PFSK-1 (cell line): Measurements from ENCODE around the gene TGM5.

ENCODE experiments used
- FOXP2 ChIP-seq: optimal IDR thresholded peaks from 2 replicates; pipeline ENCODE3; 2011; ENCODE audit warnings: borderline replicate concordance, control low read depth, inconsistent platforms; ENCODE audit not compliant: insufficient read depth; ENCODE audit errors: extremely low read length, extremely low read depth
- POLR2AphosphoS5 ChIP-seq: IDR thresholded peaks from 2 replicates; pipeline ENCODE4 v1.6.1; 2012; ENCODE audit warnings: low read depth, mild to moderate bottlenecking, control low read depth, low read length, moderate library complexity
- REST ChIP-seq, 2 experiments: IDR thresholded peaks; 2 replicates each; pipeline versions ENCODE4 v1.6.1 to v1.8.0; 2011 to 2012; ENCODE audit warnings: low read depth in 2 of 2, low read length in 2 of 2, control low read depth in 1 of 2, inconsistent platforms in 1 of 2, mild to moderate bottlenecking in 1 of 2, moderate library complexity in 1 of 2; ENCODE audit not compliant: insufficient read depth in 1 of 2
- SIN3A ChIP-seq: IDR thresholded peaks from 2 replicates; pipeline ENCODE4 v1.6.1; 2012; ENCODE audit warnings: mild to moderate bottlenecking, low read length, moderate library complexity, borderline replicate concordance; ENCODE audit not compliant: insufficient read depth
- TAF1 ChIP-seq: IDR thresholded peaks from 2 replicates; pipeline ENCODE4 v1.6.1; 2012; ENCODE audit warnings: low read length, control low read depth, borderline replicate concordance; ENCODE audit not compliant: insufficient read depth

TGM5 gene

GRCh38 chr15:43275740-43276562 is 9.2 kb upstream of the TGM5 start:
- TF ChIP-seq SIN3A = no peak
- TF ChIP-seq TAF1 = no peak
- TF ChIP-seq FOXP2 = no peak
- no peak for TF ChIP-seq POLR2AphosphoS5
- TF ChIP-seq REST (IDR thresholded peaks at IDR 0.05; ENCODE audit: insufficient read depth in 1 of 2, low read depth in 2 of 2, low read length in 2 of 2) = no peak

GRCh38 chr15:43274136-43274535 is 7.4 kb upstream of the TGM5 start:
- no peak for TF ChIP-seq SIN3A
- no peak for TF ChIP-seq POLR2AphosphoS5
- TF ChIP-seq REST (IDR thresholded peaks at IDR 0.05; ENCODE audit: insufficient read depth in 1 of 2, low read depth in 2 of 2, low read length in 2 of 2) = no peak
- no peak for TF ChIP-seq FOXP2
- TF ChIP-seq TAF1 = no peak

- no peak for TF ChIP-seq FOXP2
- TF ChIP-seq REST (IDR thresholded peaks at IDR 0.05; ENCODE audit: insufficient read depth in 1 of 2, low read depth in 2 of 2, low read length in 2 of 2) = no peak
- TF ChIP-seq SIN3A = no peak
- TF ChIP-seq TAF1 = no peak
- no peak for TF ChIP-seq POLR2AphosphoS5
Observed at GRCh38 chr15:43273243-43273642, 6.5 kb upstream of the TGM5 start.

- TF ChIP-seq FOXP2 = no peak
- no peak for TF ChIP-seq REST (IDR thresholded peaks at IDR 0.05; ENCODE audit: insufficient read depth in 1 of 2, low read depth in 2 of 2, low read length in 2 of 2)
- TF ChIP-seq TAF1 = no peak
- no peak for TF ChIP-seq POLR2AphosphoS5
- TF ChIP-seq SIN3A = no peak
Observed at GRCh38 chr15:43270676-43271306, 4.1 kb upstream of the TGM5 start.
